ENCODE data around the gene WIF1. TPM values are rescaled to one million over a fixed set of nuclear protein-coding genes. Genes with fewer than 3 reads are reported as not detected.

WIF1 gene
- total RNA-seq, 1 donor from 2014 or later: 0.19 TPM

DNA sequence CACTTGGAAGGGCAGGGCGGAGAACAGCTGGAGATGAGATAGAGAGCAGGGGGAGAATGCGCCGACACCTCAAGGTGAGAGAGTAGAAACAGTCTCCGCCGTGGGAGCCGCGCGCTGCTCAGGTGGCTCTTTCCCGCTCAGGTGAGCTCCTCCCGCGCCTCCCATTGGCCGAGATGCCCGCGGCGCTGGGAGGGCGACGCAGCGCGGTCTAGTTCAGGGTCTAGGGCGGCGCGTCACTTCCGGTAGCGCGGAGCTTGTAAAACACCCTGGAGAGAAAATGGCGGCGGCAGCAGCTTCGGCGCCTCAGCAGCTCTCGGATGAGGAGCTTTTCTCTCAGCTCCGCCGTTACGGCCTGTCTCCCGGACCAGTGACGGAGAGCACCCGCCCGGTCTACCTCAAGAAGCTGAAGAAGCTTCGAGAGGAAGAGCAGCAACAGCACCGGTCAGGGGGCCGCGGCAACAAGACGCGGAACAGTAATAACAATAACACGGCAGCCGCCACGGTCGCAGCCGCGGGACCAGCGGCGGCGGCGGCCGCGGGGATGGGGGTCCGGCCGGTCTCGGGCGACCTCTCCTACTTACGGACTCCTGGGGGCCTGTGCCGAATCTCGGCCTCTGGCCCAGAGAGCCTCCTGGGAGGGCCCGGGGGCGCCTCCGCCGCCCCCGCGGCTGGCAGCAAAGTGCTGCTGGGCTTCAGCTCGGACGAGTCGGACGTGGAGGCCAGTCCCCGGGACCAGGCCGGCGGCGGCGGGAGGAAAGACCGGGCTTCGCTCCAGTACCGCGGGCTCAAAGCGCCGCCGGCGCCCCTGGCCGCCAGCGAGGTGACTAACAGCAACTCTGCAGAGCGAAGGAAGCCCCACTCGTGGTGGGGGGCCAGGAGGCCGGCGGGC lies 48.5 kb upstream of the WIF1 start, which contains the start of gene LEMD3:
LEMD3 (plus strand) TSS at position 264 of the 889 bp plus-strand sequence; CDS start at position 278, 14 bp downstream.
- Mint-ChIP-seq H3K36me3 (peaks cover 5% of the 10 kb centered on the region), H3K4me1 (peaks cover 32% of the 10 kb centered on the region), H3K27me3 (ENCODE audit: insufficient read depth, low read depth) (peaks cover 3% of the 10 kb centered on the region), H3K27ac (peak within 1 kb of the TSS; percentile 99), H3K9me3 (no peaks in the 10 kb centered on the region), H3K4me3 (peak within 1 kb of the TSS; percentile 95)
- peak; percentile 78 for DNase-seq (ENCODE audit: low spot score)
- H2AFZ ChIP-seq (replicated peaks): peak within 1 kb of the TSS; percentile 78
- peaks cover 30% of the 10 kb centered on the region for H3K27me3 ChIP-seq
- H3K4me1 ChIP-seq: no peaks in the 10 kb centered on the region
- H3K9ac ChIP-seq: no peak within 1 kb of the TSS
- peaks cover 41% of the 10 kb centered on the region for H3K79me2 ChIP-seq (ENCODE audit: low read depth)
- peaks cover 22% of the 10 kb centered on the region for H4K20me1 ChIP-seq (ENCODE audit: low read depth)
- H3K4me3 ChIP-seq: peak within 1 kb of the TSS; percentile 75
- peak within 1 kb of the TSS; percentile 90 for H3K4me2 ChIP-seq
- H3K27ac ChIP-seq: no peak within 1 kb of the TSS
- H3K9me3 ChIP-seq (ENCODE audit: low read depth): no peaks in the 10 kb centered on the region
- H3K36me3 ChIP-seq: no peaks in the 10 kb centered on the region
- peaks cover 9% of the 10 kb centered on the region for H3F3A ChIP-seq (ENCODE audit: low read depth)
- TF ChIP-seq EZH2 (IDR thresholded peaks at IDR 0.05) (no peak), EZH2phosphoT487 (IDR thresholded peaks at IDR 0.05) (peak; percentile 25)
- TF ChIP-seq, protein P1, sequence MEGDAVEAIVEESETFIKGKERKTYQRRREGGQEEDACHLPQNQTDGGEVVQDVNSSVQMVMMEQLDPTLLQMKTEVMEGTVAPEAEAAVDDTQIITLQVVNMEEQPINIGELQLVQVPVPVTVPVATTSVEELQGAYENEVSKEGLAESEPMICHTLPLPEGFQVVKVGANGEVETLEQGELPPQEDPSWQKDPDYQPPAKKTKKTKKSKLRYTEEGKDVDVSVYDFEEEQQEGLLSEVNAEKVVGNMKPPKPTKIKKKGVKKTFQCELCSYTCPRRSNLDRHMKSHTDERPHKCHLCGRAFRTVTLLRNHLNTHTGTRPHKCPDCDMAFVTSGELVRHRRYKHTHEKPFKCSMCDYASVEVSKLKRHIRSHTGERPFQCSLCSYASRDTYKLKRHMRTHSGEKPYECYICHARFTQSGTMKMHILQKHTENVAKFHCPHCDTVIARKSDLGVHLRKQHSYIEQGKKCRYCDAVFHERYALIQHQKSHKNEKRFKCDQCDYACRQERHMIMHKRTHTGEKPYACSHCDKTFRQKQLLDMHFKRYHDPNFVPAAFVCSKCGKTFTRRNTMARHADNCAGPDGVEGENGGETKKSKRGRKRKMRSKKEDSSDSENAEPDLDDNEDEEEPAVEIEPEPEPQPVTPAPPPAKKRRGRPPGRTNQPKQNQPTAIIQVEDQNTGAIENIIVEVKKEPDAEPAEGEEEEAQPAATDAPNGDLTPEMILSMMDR (IDR thresholded peaks at IDR 0.05): peak; percentile 9

DNA sequence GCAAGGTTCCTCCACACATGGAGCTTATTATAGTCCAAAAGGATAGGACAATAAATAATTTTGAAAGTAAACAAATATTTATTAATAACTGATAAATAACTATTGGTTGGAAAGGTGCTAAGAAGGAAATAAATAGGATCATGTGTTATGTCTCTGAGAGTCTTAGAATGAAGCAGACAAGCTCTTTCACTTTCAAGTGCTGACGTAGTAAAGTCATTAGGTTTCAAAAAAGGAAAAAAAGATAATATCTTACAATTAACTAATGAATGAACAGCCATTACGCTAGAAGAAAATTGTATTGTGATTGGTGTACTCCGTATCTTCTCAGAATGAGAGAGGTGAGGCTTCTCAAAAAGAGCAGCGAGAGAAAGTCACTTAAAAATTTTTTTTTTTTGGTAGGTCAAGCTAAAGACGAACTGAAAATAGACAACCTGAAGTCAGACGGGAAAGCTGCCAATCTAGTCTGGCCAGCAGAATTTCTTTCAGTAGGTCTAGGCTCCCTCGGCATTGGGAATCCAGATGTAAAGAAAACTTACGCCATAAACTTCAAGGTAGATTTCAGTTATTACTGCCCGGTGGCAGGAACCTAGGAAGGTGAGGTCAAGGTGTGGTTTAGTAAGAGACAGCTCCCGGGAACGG lies 47.7 kb upstream of the WIF1 start:
- Mint-ChIP-seq H3K27ac (peak overlapping the region; percentile 99), H3K4me1 (peaks cover 32% of the 10 kb centered on the region), H3K9me3 (no peaks in the 10 kb centered on the region), H3K36me3 (peaks cover 5% of the 10 kb centered on the region), H3K27me3 (ENCODE audit: insufficient read depth, low read depth) (peaks cover 3% of the 10 kb centered on the region), H3K4me3 (peak overlapping the region; percentile 91)
- no peak overlapping the region for H3K27ac ChIP-seq
- H3K9ac ChIP-seq: no peak overlapping the region
- H3K36me3 ChIP-seq: no peaks in the 10 kb centered on the region
- H3K9me3 ChIP-seq (ENCODE audit: low read depth): no peaks in the 10 kb centered on the region
- no peak for TF ChIP-seq EZH2 (IDR thresholded peaks at IDR 0.05)
- TF ChIP-seq EZH2phosphoT487 (IDR thresholded peaks at IDR 0.05): no peak
- TF ChIP-seq, protein P1 (IDR thresholded peaks at IDR 0.05): no peak
- peak overlapping the region; percentile 75 for H3K4me3 ChIP-seq
- H2AFZ ChIP-seq (replicated peaks): peak overlapping the region; percentile 78
- H3K79me2 ChIP-seq (ENCODE audit: low read depth): peaks cover 34% of the 10 kb centered on the region
- H3K27me3 ChIP-seq: peaks cover 30% of the 10 kb centered on the region
- H3F3A ChIP-seq (ENCODE audit: low read depth): peaks cover 9% of the 10 kb centered on the region
- H4K20me1 ChIP-seq (ENCODE audit: low read depth): peaks cover 22% of the 10 kb centered on the region
- DNase-seq (ENCODE audit: low spot score): no peak
- peak overlapping the region; percentile 90 for H3K4me2 ChIP-seq
- H3K4me1 ChIP-seq: no peaks in the 10 kb centered on the region

DNA sequence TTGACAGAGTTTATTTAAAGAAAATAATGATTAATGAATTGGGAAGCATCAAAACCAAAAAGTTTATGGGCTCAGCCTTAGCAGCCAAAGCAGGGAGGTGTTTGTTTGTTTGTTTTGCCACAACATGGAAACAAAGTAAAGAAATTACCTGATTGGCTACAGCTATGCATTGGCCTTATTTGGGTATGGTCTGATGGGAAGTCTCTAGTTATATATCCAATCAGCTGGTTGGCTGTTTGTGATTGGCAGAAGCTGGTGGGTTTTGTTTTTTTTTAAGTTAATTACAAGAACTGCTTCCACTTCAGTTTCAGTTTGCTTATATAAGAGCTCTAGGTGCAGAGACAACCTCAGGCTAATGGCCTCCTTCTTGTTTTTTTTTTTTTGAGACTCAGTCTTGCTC lies 43.7 kb upstream of the WIF1 start:
- Mint-ChIP-seq H3K4me3 (no peak overlapping the region), H3K27me3 (ENCODE audit: insufficient read depth, low read depth) (peaks cover 3% of the 10 kb centered on the region), H3K27ac (no peak overlapping the region), H3K9me3 (no peaks in the 10 kb centered on the region), H3K36me3 (no peaks in the 10 kb centered on the region), H3K4me1 (peaks cover 6% of the 10 kb centered on the region)
- Histone ChIP-seq H3K4me1 (no peaks in the 10 kb centered on the region), H3K27me3 (peaks cover 29% of the 10 kb centered on the region), H3K27ac (no peak overlapping the region), H3K4me3 (no peak overlapping the region), H3K9ac (no peak overlapping the region), H2AFZ (replicated peaks) (no peak overlapping the region), H3K36me3 (no peaks in the 10 kb centered on the region), H3K9me3 (ENCODE audit: low read depth) (no peaks in the 10 kb centered on the region), H3F3A (ENCODE audit: low read depth) (peaks cover 3% of the 10 kb centered on the region), H3K79me2 (ENCODE audit: low read depth) (no peaks in the 10 kb centered on the region), H4K20me1 (ENCODE audit: low read depth) (no peaks in the 10 kb centered on the region), H3K4me2 (no peak overlapping the region)
- no peak for DNase-seq (ENCODE audit: low spot score)
- TF ChIP-seq, protein P1 (IDR thresholded peaks at IDR 0.05): no peak
- no peak for TF ChIP-seq EZH2phosphoT487 (IDR thresholded peaks at IDR 0.05)
- no peak for TF ChIP-seq EZH2 (IDR thresholded peaks at IDR 0.05)
